ENCODE results near the gene DMXL2. TPM values are rescaled to one million over a fixed set of nuclear protein-coding genes. Genes with fewer than 3 reads are reported as not detected.

DMXL2 gene
- total and polyA plus RNA-seq, 2 experiments from 2014 or later: 6.1 to 61.1 TPM

- TF ChIP-seq STAT1 (IDR thresholded peaks at IDR 0.05; ENCODE audit: unreplicated experiment) (no peak), NANOG (IDR thresholded peaks at IDR 0.05; ENCODE audit: borderline replicate concordance) (no peak), CTCF (conservative IDR thresholded peaks at IDR 0.05; ENCODE audit: low read depth in 2 of 2) (no peak), EZH2phosphoT487 (IDR thresholded peaks at IDR 0.05; ENCODE audit: unreplicated experiment) (no peak), ZNF114 (CRISPR knock-in tag; IDR thresholded peaks at IDR 0.05) (no peak)
Measured at GRCh38 chr15:51497806-51498205, 124.8 kb downstream of the DMXL2 start (continued).

- Mint-ChIP-seq H3K36me3 (ENCODE audit: low read depth) (no peaks in the 10 kb centered on the region), H3K4me1 (no peaks in the 10 kb centered on the region), H3K9me3 (no peaks in the 10 kb centered on the region), H3K27ac (no peak overlapping the region), H3K4me3 (no peak overlapping the region), H3K27me3 (ENCODE audit: insufficient read depth, low read depth, poor library complexity) (no peaks in the 10 kb centered on the region)
- Histone ChIP-seq H4K20me1 (replicated peaks; ENCODE audit: insufficient read depth) (no peaks in the 10 kb centered on the region), H3K9me2 (ENCODE audit: insufficient read depth) (no peaks in the 10 kb centered on the region), H3K4me3 (no peak overlapping the region), H3K79me2 (replicated peaks; ENCODE audit: insufficient read depth) (no peaks in the 10 kb centered on the region), H3K27ac (ENCODE audit: low read depth) (no peak overlapping the region), H3K36me3 (ENCODE audit: insufficient read depth) (no peaks in the 10 kb centered on the region), H3K4me2 (no peak overlapping the region), H3K4me1 (ENCODE audit: insufficient read depth) (no peaks in the 10 kb centered on the region), H3F3A (replicated peaks; ENCODE audit: low read depth) (no peaks in the 10 kb centered on the region), H3K27me3 (ENCODE audit: insufficient read depth) (no peaks in the 10 kb centered on the region), H2AFZ (no peak overlapping the region)
- ATAC-seq: no peak
- TF ChIP-seq CTCF (conservative IDR thresholded peaks at IDR 0.05; ENCODE audit: low read depth in 2 of 2) (no peak), ZNF331 (CRISPR knock-in tag; IDR thresholded peaks at IDR 0.05; ENCODE audit: low read depth) (no peak), ETS1 (IDR thresholded peaks at IDR 0.05) (no peak), EZH2 (IDR thresholded peaks at IDR 0.05; ENCODE audit: low read depth, unreplicated experiment) (no peak), ZNF462 (CRISPR knock-in tag; IDR thresholded peaks at IDR 0.05) (no peak), POLR2AphosphoS5 (IDR thresholded peaks at IDR 0.05; ENCODE audit: low read depth) (no peak)
- DNase-seq (ENCODE audit: low spot score): no peak
Measured at GRCh38 chr15:51496246-51496645, 126.3 kb downstream of the DMXL2 start.
